HG02678 (cell line): ENCODE data around the gene ZC3H4.

Experiments used
- ATAC-seq: cut with Tn5 transposase; IDR thresholded peaks from one replicate; pipeline ENCODE4 v1.9.1; 2021; ENCODE audit warnings: mild to moderate bottlenecking, moderate library complexity; ENCODE audit not compliant: unreplicated experiment

Gene ZC3H4

DNA sequence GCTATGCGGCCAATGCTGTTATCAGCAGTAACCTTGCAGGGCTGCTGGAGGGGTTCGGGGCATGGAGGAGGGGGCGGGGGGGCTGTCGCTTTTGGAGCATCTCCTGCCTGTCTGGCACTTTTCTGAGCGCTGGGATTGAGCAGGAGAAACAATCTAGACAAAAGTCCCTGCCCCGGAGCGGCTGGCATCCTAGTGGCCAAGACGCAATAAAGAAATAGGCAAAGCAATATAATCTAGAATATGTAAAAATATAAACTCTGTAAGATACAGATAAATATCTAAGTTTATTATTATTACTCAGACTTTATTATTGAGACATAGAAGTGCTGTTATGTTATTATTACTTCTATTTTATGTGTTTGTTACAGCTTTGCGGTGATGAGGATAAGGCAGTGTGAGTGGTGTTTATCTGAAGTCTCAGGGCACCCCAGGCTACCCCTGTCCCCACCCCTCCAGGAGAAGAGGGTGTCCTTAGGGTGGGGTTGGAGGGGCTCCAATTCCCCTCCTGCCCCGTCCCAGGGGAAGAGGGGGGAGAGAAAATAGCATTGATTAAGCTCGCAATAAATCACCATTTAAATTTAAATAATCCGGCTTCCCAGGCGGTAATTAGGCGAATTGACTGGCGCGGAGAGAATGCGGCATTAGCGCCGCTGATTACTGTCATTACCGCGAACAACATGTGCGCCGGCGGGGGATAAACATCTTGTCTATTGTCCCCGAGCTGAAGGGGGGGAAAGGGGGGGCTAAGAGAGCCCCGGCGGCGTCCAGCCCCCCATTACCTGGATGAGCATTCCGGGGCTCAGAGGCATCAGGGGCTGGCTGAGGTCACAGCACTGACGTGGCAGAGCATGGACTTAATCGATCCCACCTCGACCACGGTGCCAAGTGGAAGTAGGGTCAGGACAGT lies 90.8 kb downstream of the ZC3H4 start:
- ATAC-seq: no peak

DNA sequence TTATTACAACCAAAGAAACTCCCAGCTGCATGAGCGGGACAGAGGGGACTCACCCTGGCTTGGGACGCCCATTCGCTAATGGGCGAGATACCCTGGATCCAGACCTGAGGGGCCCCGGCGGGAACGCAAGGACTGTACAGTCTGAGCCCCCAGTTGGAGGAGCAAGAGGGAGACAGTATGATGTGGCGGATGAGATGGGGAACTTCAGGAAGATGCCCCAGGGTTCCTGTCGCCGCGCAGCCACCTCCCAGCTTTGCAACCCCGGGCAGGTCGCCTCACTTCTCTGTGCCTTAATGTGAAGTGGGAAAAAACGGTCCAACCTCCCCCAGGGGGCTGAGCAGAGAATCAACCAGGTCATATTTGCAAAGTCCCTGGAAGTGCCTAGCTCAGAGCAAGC lies 91.4 kb downstream of the ZC3H4 start:
- ATAC-seq: no peak

DNA sequence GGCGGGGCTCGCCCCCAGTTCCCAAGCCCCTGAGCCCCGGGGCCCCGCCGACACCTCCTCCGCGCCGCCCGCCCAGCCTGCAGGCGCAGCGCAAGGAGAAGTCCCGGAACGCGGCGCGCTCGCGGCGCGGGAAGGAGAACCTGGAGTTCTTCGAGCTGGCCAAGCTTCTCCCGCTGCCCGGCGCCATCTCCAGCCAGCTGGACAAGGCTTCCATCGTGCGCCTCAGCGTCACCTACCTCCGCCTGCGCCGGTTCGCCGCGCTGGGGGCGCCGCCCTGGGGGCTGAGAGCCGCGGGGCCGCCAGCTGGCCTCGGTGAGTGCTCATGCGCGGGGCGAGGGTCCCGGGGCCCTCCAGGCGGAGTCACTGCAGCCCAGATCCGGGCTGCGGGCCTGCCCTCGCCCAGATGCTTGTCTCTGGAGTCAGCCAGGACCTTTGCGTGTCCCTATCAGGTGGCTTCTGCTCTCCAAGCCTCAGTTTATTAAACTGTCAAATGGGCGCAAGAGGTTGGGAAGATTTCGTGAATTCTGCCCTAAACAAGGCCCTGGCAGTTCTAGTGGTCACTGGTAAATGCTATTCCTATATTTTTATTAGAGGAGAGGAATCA lies 91.9 kb downstream of the ZC3H4 start:
- ATAC-seq: no peak

DNA sequence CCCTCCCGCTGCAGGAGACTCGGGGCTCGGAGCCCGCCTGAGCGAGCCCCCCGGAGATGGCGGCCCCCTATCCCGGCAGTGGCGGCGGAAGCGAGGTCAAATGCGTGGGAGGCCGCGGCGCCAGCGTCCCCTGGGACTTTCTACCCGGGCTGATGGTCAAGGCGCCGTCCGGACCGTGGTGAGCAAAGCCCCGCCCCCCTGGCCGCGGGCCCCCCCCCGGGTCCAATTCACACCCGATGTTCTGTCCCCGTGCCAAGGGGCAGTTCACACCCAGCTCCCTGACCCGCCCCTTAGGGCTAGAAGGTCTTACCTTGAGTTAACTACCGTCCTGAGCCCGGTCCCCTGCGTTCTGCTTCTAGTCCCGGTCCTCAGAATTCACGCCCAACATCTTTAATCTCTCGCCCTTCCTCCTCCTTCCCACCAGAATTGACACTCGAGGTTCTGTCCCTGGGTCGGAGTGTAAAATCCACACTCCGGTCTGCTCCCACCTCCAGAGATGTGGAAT lies 92.5 kb downstream of the ZC3H4 start:
- no peak for ATAC-seq

DNA sequence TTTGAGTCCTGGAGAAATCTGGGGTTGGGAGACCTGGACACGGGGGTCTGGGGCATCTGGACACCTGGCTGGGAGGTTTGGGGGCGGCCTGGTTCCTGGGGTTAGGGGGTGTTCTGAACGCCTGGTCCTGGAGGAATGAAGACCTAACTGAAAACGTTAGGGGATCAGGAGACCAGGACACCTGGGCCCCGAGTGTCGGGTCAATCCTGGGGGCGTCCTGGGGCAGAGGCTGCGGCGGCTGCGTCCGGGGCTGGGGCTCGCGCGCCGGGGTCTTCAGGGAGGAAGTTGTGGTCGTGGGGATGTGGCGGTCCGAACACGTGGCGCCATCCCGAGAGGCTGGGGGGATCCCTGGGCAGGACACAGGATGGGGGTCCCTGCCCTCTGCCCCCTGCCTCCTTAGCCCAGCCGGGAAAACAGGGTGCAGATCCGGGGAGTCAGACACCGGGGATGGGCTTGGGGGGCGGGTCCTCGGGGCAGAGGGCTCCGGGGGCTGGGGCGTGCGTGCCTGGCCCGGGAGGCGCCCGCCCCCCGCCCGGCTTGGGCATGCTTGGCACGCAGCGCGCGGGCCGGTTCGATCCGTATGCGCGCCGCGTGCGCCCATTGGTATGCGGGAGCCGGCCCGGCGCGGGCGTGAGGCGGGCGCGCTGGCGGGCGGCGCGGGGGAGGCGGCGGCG lies 93.3 kb downstream of the ZC3H4 start:
- no peak for ATAC-seq

DNA sequence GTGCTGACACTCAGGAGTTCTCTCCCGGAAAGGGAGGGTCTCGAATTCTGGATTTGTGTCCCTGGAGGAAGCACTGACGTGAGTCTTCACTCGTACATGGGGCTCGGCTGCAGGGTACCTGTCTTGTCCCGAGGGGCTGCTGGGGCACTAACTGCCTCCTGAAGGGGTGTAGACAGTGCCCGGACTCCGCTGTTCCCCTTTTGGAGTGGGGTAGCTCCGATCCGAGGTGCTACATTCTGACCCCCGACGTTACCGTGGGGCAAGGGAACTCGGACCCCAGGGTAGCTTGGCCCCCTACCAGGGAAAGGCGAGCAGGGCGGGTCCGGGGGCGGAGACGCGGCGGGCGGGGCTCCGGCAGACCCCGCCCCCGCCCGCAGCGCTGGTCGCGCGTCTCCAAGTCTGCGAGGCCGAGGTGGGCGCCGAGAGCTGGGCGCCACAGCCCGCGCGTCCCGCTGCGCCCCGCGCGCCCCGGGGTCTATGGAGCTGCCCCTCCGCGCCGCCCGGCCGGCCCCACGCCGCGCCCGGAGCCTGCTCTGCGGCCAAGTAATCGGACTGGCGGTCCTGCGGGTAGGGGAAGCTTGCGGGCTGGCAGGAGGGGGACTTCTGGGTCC lies 94.0 kb downstream of the ZC3H4 start, which contains the start of gene NPAS1:
NPAS1 (plus strand) TSS at position 407 of the 611 bp plus-strand sequence. CDS start 1,211 bp downstream, outside the sequence.
- ATAC-seq: no peak

DNA sequence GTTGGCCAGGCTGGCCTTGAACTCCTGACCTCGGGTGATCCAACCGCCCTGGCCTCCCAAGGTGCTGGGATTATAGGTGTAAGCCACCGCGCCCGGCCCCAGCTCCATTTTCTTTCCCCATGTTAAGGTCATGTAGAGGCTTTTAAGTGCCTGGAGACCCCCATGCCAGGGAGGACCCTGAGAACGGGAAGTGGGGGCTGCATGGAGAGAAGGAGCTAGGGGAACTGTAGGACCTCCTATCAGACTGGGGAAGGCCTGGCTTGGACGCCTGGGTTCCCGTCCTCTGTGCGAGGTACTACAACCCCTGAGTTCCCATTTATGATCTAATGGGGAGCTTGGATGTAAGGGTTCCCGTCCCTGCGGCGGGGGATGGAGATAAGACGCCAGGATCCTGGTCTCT lies 94.7 kb downstream of the ZC3H4 start:
- ATAC-seq: no peak
